GM12878 (cell line): ENCODE measurements around the gene GIMAP8. TPM values are rescaled to one million over a fixed set of nuclear protein-coding genes. Genes with fewer than 3 reads are reported as not detected.

ENCODE experiments used
- ATAC-seq: fragments of 200-7000 bp; cut with Tn5 transposase; 3 replicates; pipeline ENCODE4 v1.9.1; 2020; ENCODE audit warnings: mild to moderate bottlenecking, moderate library complexity
- Bru-seq: library from RNA; stranded (reverse); fragments of 400-500 nt; gene quantifications from one replicate; lab custom pipeline; 2021; lab: Mats Ljungman, UMichigan
- BruChase-seq, 2 experiments: library from RNA; stranded (reverse); fragments of 400-500 nt; gene quantifications; one replicate each; lab custom pipeline; 2021; lab: Mats Ljungman, UMichigan
- BruUV-seq: library from RNA; stranded (reverse); fragments of 400-500 nt; replicated peaks from 2 replicates; lab custom pipeline; 2021; lab: Mats Ljungman, UMichigan
- CTCF ChIA-PET: fragments of 300-600 bp; sonication (Branson Sonifier 250); formaldehyde crosslinking; extraction: SDS; loops from one replicate; lab custom pipeline; 2021; ENCODE audit warnings: inconsistent platforms; lab: Yijun Ruan, JAX
- POLR2A ChIA-PET: fragments of 350-600 bp; formaldehyde crosslinking; extraction: SDS; loops from one replicate; lab custom pipeline; 2021; ENCODE audit warnings: inconsistent platforms; lab: Charles Lee
- RAD21 ChIA-PET: fragments of 300-600 bp; sonication (Branson Sonifier 250); formaldehyde crosslinking; loops from one replicate; lab custom pipeline; 2023; ENCODE audit warnings: antibody characterized with exemption; ENCODE audit not compliant: unreplicated experiment; lab: Charles Lee
- SMC1A ChIA-PET: fragments of 300-600 bp; sonication (Branson Sonifier 250); formaldehyde crosslinking; loops from one replicate; lab custom pipeline; 2023; ENCODE audit not compliant: unreplicated experiment, uncharacterized antibody; lab: Charles Lee
- DNase-seq: peaks from one replicate; pipeline ENCODE4 v3.0.0-alpha.2; 2011; ENCODE audit warnings: low read depth, low spot score
- FAIRE-seq: peaks from 3 replicates; lab custom pipeline; 2011; peaks lifted over from hg19 to GRCh38; lab: Jason Lieb, UNC
- H2AFZ ChIP-seq: 2 replicates; pipeline ENCODE4 v1.6.0; 2011; ENCODE audit warnings: low read depth, low read length, control low read depth; ENCODE audit not compliant: control insufficient read depth
- H3K27ac ChIP-seq: 2 replicates; pipeline ENCODE4 v1.5.1; 2011; ENCODE audit warnings: control low read depth; ENCODE audit not compliant: control insufficient read depth, insufficient read depth
- H3K27me3 ChIP-seq, 2 experiments: replicated peaks in 1 of 2; 2 replicates each; pipeline versions ENCODE4 v1.6.0 to v1.6.1; 2011; ENCODE audit warnings: low read length in 1 of 2; ENCODE audit not compliant: control insufficient read depth in 2 of 2, insufficient read depth in 2 of 2
- H3K36me3 ChIP-seq, 2 experiments: 2 replicates each; pipeline ENCODE4 v1.5.1; 2011; ENCODE audit warnings: low read length in 1 of 2; ENCODE audit not compliant: control insufficient read depth in 2 of 2, insufficient read depth in 2 of 2
- H3K4me1 ChIP-seq: 2 replicates; pipeline ENCODE4 v1.6.1; 2011; ENCODE audit warnings: mild to moderate bottlenecking, low read length, moderate library complexity, mixed read lengths; ENCODE audit not compliant: control insufficient read depth, insufficient read depth
- H3K4me2 ChIP-seq: 2 replicates; pipeline ENCODE4 v1.6.0; 2011; ENCODE audit warnings: control low read depth; ENCODE audit not compliant: control insufficient read depth, insufficient read depth
- H3K4me3 ChIP-seq: fragments of 200-600 bp; sonication (generic); 2 replicates; pipeline ENCODE4 v1.5.1; 2016
- H3K79me2 ChIP-seq: 2 replicates; pipeline ENCODE4 v1.6.0; 2011; ENCODE audit warnings: low read length; ENCODE audit not compliant: control insufficient read depth, insufficient read depth
- H3K9ac ChIP-seq: 2 replicates; pipeline ENCODE4 v1.8.0; 2011; ENCODE audit warnings: low read length, control low read depth, mixed read lengths; ENCODE audit not compliant: control insufficient read depth, insufficient read depth
- H3K9me3 ChIP-seq: replicated peaks from 3 replicates; pipeline ENCODE4 v1.5.1; 2011; ENCODE audit warnings: mild to moderate bottlenecking, low read length; ENCODE audit not compliant: control insufficient read depth, insufficient read depth
- H4K20me1 ChIP-seq: 2 replicates; pipeline ENCODE4 v1.6.0; 2011; ENCODE audit not compliant: control insufficient read depth, insufficient read depth
- HCFC1 ChIP-seq: fragments of 150-350 bp; IDR thresholded peaks from 2 replicates; pipeline ENCODE4 v1.6.1; 2014; ENCODE audit warnings: low read length
- IKZF2 ChIP-seq, 2 experiments: fragments of 450-650 bp; IDR thresholded peaks; 2 replicates each; pipeline ENCODE4 v1.6.1; 2017; ENCODE audit warnings: mild to moderate bottlenecking in 2 of 2, moderate library complexity in 2 of 2
- MEF2A ChIP-seq: IDR thresholded peaks from 2 replicates; pipeline ENCODE4 v1.6.1; 2011; ENCODE audit warnings: low read depth, mild to moderate bottlenecking, low read length, moderate library complexity; ENCODE audit not compliant: insufficient read depth
- NFYB ChIP-seq: IDR thresholded peaks from 2 replicates; pipeline ENCODE4 v1.6.1; 2011; ENCODE audit warnings: low read depth, mild to moderate bottlenecking, low read length, improper control_type of control experiment, moderate library complexity; ENCODE audit not compliant: insufficient read depth
- RAD21 ChIP-seq: IDR thresholded peaks from 2 replicates; pipeline ENCODE4 v1.6.1; 2011; ENCODE audit warnings: mild to moderate bottlenecking, low read depth, low read length, moderate library complexity; ENCODE audit not compliant: insufficient read depth
- SPI1 ChIP-seq: IDR thresholded peaks from 2 replicates; pipeline ENCODE4 v1.6.1; 2011; ENCODE audit warnings: low read depth, mild to moderate bottlenecking, low read length, moderate library complexity, borderline replicate concordance; ENCODE audit not compliant: insufficient read depth
- SRF ChIP-seq, 2 experiments: IDR thresholded peaks; 2 replicates each; pipeline ENCODE4 v1.6.1; 2011; ENCODE audit warnings: low read depth in 2 of 2, low read length in 2 of 2, mild to moderate bottlenecking in 1 of 2, moderate library complexity in 1 of 2
- SUZ12 ChIP-seq: fragments of 200-600 bp; sonication (generic); IDR thresholded peaks from one replicate; pipeline ENCODE4 v1.6.1; 2018; ENCODE audit warnings: antibody characterized with exemption, mild to moderate bottlenecking; ENCODE audit not compliant: unreplicated experiment
- ZNF207 ChIP-seq: fragments of 450-650 bp; IDR thresholded peaks from 2 replicates; pipeline ENCODE4 v1.6.1; 2014; ENCODE audit warnings: antibody characterized with exemption, mild to moderate bottlenecking, borderline replicate concordance
- WGBS: methylation state at CpG from one replicate; pipeline ENCODE4 v1.1.6; 2016; ENCODE audit warnings: low lambda C conversion rate; ENCODE audit not compliant: insufficient replicate concordance, insufficient coverage; ENCODE audit errors: missing lambda C conversion rate; 5-methylcytosine and 5-hydroxymethylcytosine counted together
- in situ Hi-C: fragments of 300-500 bp; cut with MboI; formaldehyde crosslinking; loops from 9 replicates; pipeline ENCODE4 v1.14.3; 2018; ENCODE audit warnings: mixed read lengths
- intact Hi-C: fragments of 100-400 bp; cut with micrococcal nuclease; formaldehyde crosslinking; loops from one replicate; pipeline ENCODE4 v1.14.2; 2022; ENCODE audit not compliant: unreplicated experiment
- long read RNA-seq, 2 experiments: library from polyadenylated mRNA; unstranded; transcript quantifications; one replicate each; pipeline ENCODE4 v2.0.0, GENCODE V29; 2019 to 2020
- polyA minus RNA-seq, 3 experiments: library from RNA; depleted of rRNA, polyadenylated mRNA; stranded (reverse); fragments of >200 nt; gene quantifications; 2 replicates each; pipeline ENCODE4 v1.2.3, GENCODE V29; 2011
- polyA plus RNA-seq, 11 experiments: library from polyadenylated mRNA; depleted of rRNA in 4 of 11; unstranded in 6 of 11; stranded (reverse) in 5 of 11; fragments of >200 nt; fragmentation: Nextera tagmentation in 4 of 11; fragmentation: Illumina TruSeq in 1 of 11; extraction: Ambion mirVana in 4 of 11; extraction: Trizol in 1 of 11; gene quantifications; 1 replicate in 1 of 11; 2 replicates in 10 of 11; pipeline versions ENCODE4 v1.2.1 to v1.2.3, GENCODE V29; 2011 to 2016; ENCODE audit warnings: inconsistent platforms in 2 of 11, missing spikeins in 2 of 11, low read depth in 1 of 11
- total RNA-seq, 4 experiments: library from RNA; depleted of rRNA in 3 of 4; stranded (reverse); fragments of >200 nt in 3 of 4; fragmentation: Illumina TruSeq in 1 of 4; extraction: Trizol in 1 of 4; gene quantifications; 2 replicates each; pipeline versions ENCODE4 v1.2.1 to v1.2.3, GENCODE V29; 2013 to 2021
- TF ChIP-seq, protein P1 (sequence below): fragments of 450-650 bp; IDR thresholded peaks from 2 replicates; pipeline ENCODE4 v1.6.1; 2016; ENCODE audit warnings: mild to moderate bottlenecking, moderate library complexity, borderline replicate concordance
- TF ChIP-seq, protein P2 (sequence below), 3 experiments: IDR thresholded peaks in 2 of 3; conservative IDR thresholded peaks in 1 of 3; 2 replicates each; pipeline ENCODE4 v1.5.1; 2011; ENCODE audit warnings: low read depth in 3 of 3, low read length in 3 of 3, mild to moderate bottlenecking in 3 of 3, control low read depth in 2 of 3, moderate library complexity in 2 of 3, inconsistent platforms in 1 of 3, mixed read lengths in 1 of 3; ENCODE audit not compliant: control insufficient read depth in 2 of 3, insufficient read depth in 1 of 3; ENCODE audit errors: extremely low read depth in 1 of 3

The GIMAP8 gene
- 12.9 and 13.9 TPM in 2 replicates for total RNA-seq (2013; cell fraction: nucleolus; rRNA removed)
- 3.7 and 4.5 TPM in 2 replicates for total RNA-seq (2014; rRNA removed)
- 5.7 TPM in 2 replicates for total RNA-seq (2014; rRNA removed; fragmentation: Illumina TruSeq; extraction: Trizol)
- total RNA-seq (2021) = 5.7 and 6.2 TPM in 2 replicates
- 4.4 TPM for polyA plus RNA-seq (2011; ENCODE audit: low read depth)
- 9.7 and 12.6 TPM in 2 replicates for polyA plus RNA-seq (2011; rRNA removed)
- 4.6 and 5.5 TPM in 2 replicates for polyA plus RNA-seq (2011; cell fraction: cytosol; rRNA removed)
- 14.7 and 18.1 TPM in 2 replicates for polyA plus RNA-seq (2011; cell fraction: nucleus; rRNA removed)
- 5.3 and 7.0 TPM in 2 replicates for polyA plus RNA-seq (2012)
- 7.9 and 8.3 TPM in 2 replicates for polyA plus RNA-seq (2014; fragmentation: Illumina TruSeq; extraction: Trizol)
- 1 to 10 TPM in 1 of 2 experiments, under 1 TPM in 1; 0.66 to 2.6 TPM for polyA plus RNA-seq (2014; fragmentation: Nextera tagmentation; extraction: Ambion mirVana)
- 6.0 and 7.0 TPM in 2 replicates for polyA plus RNA-seq (2014; rRNA removed)
- 1 to 10 TPM; 2.0 to 2.2 TPM for polyA plus RNA-seq (2016; fragmentation: Nextera tagmentation; extraction: Ambion mirVana)
- 7.5 and 8.2 TPM in 2 replicates for polyA minus RNA-seq (2011; rRNA and poly(A)+ RNA removed)
- 2.6 and 3.2 TPM in 2 replicates for polyA minus RNA-seq (2011; cell fraction: cytosol; rRNA and poly(A)+ RNA removed)
- 5.1 and 6.5 TPM in 2 replicates for polyA minus RNA-seq (2011; cell fraction: nucleus; rRNA and poly(A)+ RNA removed)
- Bru-seq, nascent RNA = percentile 74 among the genes with signal in this experiment
- BruChase-seq, experiment 1, labeled RNA remaining after a 6-hour chase = percentile 74 among the genes with signal in this experiment
- BruChase-seq, experiment 2, labeled RNA remaining after a 2-hour chase = percentile 78 among the genes with signal in this experiment
- long read RNA-seq, experiment 1, full-length matches to known transcripts = 2 of 3 reads
- long read RNA-seq, experiment 1, partial matches to known transcripts = 0 of 3 reads
- long read RNA-seq, experiment 1, other reads (novel, unspliced or antisense) = 1 of 3 reads
- long read RNA-seq, experiment 2, full-length matches to known transcripts = 2 of 11 reads
- long read RNA-seq, experiment 2, partial matches to known transcripts = 3 of 11 reads
- long read RNA-seq, experiment 2, other reads (novel, unspliced or antisense) = 6 of 11 reads

DNA sequence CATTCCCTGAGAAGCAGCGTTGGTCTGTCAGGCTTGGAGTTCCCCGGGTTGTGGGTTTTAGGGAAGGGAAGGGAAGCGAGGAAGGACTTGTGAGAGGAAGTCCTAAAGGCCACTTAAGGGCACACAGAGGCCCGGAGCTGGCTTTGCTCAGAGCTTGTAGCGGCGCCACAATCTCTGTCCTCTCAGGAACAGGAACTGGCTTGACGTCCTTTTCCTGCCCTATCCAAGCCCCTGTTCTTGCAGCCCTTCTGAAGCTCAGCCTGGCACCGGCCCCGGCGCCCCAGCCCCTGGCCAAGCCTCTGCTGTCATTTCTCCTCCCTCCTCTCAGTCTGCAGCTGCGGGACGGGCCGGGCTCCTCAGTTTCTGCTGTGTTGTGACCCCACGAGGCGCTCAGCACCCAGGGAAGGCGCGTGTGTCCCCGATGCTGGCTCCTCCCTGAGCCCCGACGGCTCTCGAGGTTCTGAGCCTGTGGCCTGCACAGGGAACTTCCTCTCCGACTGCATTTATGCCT is at the start of gene GIMAP8:
Gene GIMAP8 (plus strand): TSS at position 140 of the 511 bp plus-strand sequence. CDS start 16,069 bp downstream, outside the sequence.
- no TSS peak for BruUV-seq
- SMC1A ChIA-PET = interaction anchor here (0.9 to 8.2 kb wide), 13 partner anchors 10 to 415 kb away, joined by 3 to 115 read pairs (median 6); partner anchors contain the start of gene GIMAP2
- H3K27ac ChIP-seq = peak within 1 kb of the TSS; percentile 87
- H3K4me1 ChIP-seq = peaks cover 34% of the 10 kb centered on the region
- H3K4me3 ChIP-seq = peak within 1 kb of the TSS; percentile 69
- intact Hi-C loops (loop anchor here (1.0 to 5.0 kb wide), 3 partner anchors 172 to 237 kb away; partner anchors contain the start of gene GIMAP2), in situ Hi-C loops (no loop called here)
- FAIRE-seq (no peak), ATAC-seq (peak; percentile 67), DNase-seq (no peak)
- RAD21 ChIA-PET = interaction anchor here (0.9 to 5.1 kb wide), 10 partner anchors 10 to 305 kb away, joined by 3 to 75 read pairs (median 6); partner anchors contain the start of gene GIMAP2
- H3K9ac ChIP-seq = peak within 1 kb of the TSS; percentile 79
- peaks cover 16% of the 10 kb centered on the region for H3K79me2 ChIP-seq
- WGBS = 2% methylated on average over 22 of the region's 22 CpGs
- H4K20me1 ChIP-seq = no peaks in the 10 kb centered on the region
- no peaks in the 10 kb centered on the region for H3K27me3 ChIP-seq
- H2AFZ ChIP-seq = peak within 1 kb of the TSS; percentile 20
- H3K4me2 ChIP-seq = peak within 1 kb of the TSS; percentile 96
- CTCF ChIA-PET = interaction anchor here (0.9 to 4.3 kb wide), 7 partner anchors 11 to 426 kb away, joined by 3 to 112 read pairs (median 4); no protein-coding TSS in a partner anchor
- peaks cover 1 to 9% of the 10 kb centered on the region in 2 experiments; a peak in 1 of 4 replicates for H3K36me3 ChIP-seq
- POLR2A ChIA-PET = interaction anchor here (0.7 to 1.4 kb wide), 2 partner anchors 304 to 309 kb away, joined by 3 to 4 read pairs; no protein-coding TSS in a partner anchor
- H3K9me3 ChIP-seq = no peaks in the 10 kb centered on the region; the same call in 2 of the 3 replicates
- TF ChIP-seq, protein P1, sequence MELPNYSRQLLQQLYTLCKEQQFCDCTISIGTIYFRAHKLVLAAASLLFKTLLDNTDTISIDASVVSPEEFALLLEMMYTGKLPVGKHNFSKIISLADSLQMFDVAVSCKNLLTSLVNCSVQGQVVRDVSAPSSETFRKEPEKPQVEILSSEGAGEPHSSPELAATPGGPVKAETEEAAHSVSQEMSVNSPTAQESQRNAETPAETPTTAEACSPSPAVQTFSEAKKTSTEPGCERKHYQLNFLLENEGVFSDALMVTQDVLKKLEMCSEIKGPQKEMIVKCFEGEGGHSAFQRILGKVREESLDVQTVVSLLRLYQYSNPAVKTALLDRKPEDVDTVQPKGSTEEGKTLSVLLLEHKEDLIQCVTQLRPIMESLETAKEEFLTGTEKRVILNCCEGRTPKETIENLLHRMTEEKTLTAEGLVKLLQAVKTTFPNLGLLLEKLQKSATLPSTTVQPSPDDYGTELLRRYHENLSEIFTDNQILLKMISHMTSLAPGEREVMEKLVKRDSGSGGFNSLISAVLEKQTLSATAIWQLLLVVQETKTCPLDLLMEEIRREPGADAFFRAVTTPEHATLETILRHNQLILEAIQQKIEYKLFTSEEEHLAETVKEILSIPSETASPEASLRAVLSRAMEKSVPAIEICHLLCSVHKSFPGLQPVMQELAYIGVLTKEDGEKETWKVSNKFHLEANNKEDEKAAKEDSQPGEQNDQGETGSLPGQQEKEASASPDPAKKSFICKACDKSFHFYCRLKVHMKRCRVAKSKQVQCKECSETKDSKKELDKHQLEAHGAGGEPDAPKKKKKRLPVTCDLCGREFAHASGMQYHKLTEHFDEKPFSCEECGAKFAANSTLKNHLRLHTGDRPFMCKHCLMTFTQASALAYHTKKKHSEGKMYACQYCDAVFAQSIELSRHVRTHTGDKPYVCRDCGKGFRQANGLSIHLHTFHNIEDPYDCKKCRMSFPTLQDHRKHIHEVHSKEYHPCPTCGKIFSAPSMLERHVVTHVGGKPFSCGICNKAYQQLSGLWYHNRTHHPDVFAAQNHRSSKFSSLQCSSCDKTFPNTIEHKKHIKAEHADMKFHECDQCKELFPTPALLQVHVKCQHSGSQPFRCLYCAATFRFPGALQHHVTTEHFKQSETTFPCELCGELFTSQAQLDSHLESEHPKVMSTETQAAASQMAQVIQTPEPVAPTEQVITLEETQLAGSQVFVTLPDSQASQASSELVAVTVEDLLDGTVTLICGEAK = no peak
- 0 out of 2 replicates have a peak, but pooled peaks have one; percentile 4 for TF ChIP-seq MEF2A
- no peak for TF ChIP-seq SUZ12
- TF ChIP-seq NFYB = 0 out of 2 replicates have a peak, but pooled peaks have one; percentile 9
- TF ChIP-seq HCFC1 = no peak
- TF ChIP-seq RAD21 = no peak
- no peak for TF ChIP-seq IKZF2 (IDR thresholded peaks at IDR 0.05)
- TF ChIP-seq, protein P2, sequence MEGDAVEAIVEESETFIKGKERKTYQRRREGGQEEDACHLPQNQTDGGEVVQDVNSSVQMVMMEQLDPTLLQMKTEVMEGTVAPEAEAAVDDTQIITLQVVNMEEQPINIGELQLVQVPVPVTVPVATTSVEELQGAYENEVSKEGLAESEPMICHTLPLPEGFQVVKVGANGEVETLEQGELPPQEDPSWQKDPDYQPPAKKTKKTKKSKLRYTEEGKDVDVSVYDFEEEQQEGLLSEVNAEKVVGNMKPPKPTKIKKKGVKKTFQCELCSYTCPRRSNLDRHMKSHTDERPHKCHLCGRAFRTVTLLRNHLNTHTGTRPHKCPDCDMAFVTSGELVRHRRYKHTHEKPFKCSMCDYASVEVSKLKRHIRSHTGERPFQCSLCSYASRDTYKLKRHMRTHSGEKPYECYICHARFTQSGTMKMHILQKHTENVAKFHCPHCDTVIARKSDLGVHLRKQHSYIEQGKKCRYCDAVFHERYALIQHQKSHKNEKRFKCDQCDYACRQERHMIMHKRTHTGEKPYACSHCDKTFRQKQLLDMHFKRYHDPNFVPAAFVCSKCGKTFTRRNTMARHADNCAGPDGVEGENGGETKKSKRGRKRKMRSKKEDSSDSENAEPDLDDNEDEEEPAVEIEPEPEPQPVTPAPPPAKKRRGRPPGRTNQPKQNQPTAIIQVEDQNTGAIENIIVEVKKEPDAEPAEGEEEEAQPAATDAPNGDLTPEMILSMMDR (IDR thresholded peaks at IDR 0.05 in 2 of 3, conservative IDR thresholded peaks at IDR 0.05 in 1 of 3; ENCODE audit: control insufficient read depth in 2 of 3, extremely low read depth in 1 of 3, insufficient read depth in 1 of 3, low read depth in 3 of 3, low read length in 3 of 3) = 0 out of 6 replicates have a peak, but pooled peaks of 1 of the 3 experiments have one; percentile 1
- TF ChIP-seq SRF (IDR thresholded peaks at IDR 0.05; ENCODE audit: low read depth in 2 of 2, low read length in 2 of 2) = 0 out of 4 replicates have a peak, but pooled peaks of 1 of the 2 experiments have one; percentile 17
- no peak for TF ChIP-seq ZNF207
- TF ChIP-seq SPI1 = peak; percentile 50
